DND-41 (cell line): ENCODE measurements around the gene UNC5CL.

Source experiments
- EZH2 ChIP-seq: IDR thresholded peaks from 3 replicates; pipeline ENCODE4 v1.6.1; 2012; ENCODE audit warnings: borderline replicate concordance, low read depth, mild to moderate bottlenecking, moderate library complexity, low read length, inconsistent platforms; ENCODE audit not compliant: severe bottlenecking
- TF ChIP-seq, protein P1 (sequence below): IDR thresholded peaks from 2 replicates; pipeline ENCODE4 v1.5.1; 2012; ENCODE audit warnings: borderline replicate concordance, low read length, moderate library complexity, mild to moderate bottlenecking; ENCODE audit not compliant: poor library complexity, severe bottlenecking; ENCODE audit errors: extremely low read depth

DNA sequence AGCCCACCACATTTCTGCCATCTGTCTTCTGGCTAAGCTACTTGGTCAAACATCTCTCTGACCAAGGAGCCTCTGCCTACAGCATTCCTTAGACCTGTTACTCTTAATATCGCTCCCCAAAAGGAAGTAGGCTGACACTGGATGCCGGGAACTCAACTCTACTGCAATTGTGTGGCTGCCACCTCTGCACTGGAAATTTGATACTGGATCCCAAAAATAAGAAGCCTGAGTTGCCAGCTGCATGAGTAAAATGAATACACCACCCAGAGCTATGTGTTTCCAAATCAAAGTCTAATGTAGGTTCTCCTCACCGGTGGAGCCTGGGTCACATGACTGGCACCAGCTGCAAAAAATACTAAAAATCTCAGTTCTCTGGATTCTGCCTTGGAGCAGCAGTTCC is 36.9 kb downstream of the UNC5CL start:
- TF ChIP-seq, protein P1, sequence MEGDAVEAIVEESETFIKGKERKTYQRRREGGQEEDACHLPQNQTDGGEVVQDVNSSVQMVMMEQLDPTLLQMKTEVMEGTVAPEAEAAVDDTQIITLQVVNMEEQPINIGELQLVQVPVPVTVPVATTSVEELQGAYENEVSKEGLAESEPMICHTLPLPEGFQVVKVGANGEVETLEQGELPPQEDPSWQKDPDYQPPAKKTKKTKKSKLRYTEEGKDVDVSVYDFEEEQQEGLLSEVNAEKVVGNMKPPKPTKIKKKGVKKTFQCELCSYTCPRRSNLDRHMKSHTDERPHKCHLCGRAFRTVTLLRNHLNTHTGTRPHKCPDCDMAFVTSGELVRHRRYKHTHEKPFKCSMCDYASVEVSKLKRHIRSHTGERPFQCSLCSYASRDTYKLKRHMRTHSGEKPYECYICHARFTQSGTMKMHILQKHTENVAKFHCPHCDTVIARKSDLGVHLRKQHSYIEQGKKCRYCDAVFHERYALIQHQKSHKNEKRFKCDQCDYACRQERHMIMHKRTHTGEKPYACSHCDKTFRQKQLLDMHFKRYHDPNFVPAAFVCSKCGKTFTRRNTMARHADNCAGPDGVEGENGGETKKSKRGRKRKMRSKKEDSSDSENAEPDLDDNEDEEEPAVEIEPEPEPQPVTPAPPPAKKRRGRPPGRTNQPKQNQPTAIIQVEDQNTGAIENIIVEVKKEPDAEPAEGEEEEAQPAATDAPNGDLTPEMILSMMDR = no peak
- no peak for TF ChIP-seq EZH2
